Measurements from ENCODE around the gene PHTF1.
"Not testable (repeated sequence)": the region's sequence is repeated elsewhere in the genome, so short reads cannot be mapped to it uniquely, and the experiment has no call there.

Gene PHTF1

GRCh38 chr1:113763661-113764060, 4.4 kb upstream of the PHTF1 start:
- no peak for DNase-seq (ENCODE audit: low read depth)
- no peak overlapping the region for H3K4me3 ChIP-seq (ENCODE audit: low read depth, low read length)
- no peak for TF ChIP-seq CTCF (IDR thresholded peaks at IDR 0.05; ENCODE audit: insufficient read depth, low read depth, low read length, missing control alignments)

GRCh38 chr1:113761937-113762336, 2.7 kb upstream of the PHTF1 start:
- no peak overlapping the region for H3K4me3 ChIP-seq (ENCODE audit: low read depth, low read length)
- DNase-seq (ENCODE audit: low read depth) = no peak
- no peak for TF ChIP-seq CTCF (IDR thresholded peaks at IDR 0.05; ENCODE audit: insufficient read depth, low read depth, low read length, missing control alignments)

- DNase-seq (ENCODE audit: low read depth) = peak; percentile 9
- no peak for TF ChIP-seq CTCF (IDR thresholded peaks at IDR 0.05; ENCODE audit: insufficient read depth, low read depth, low read length, missing control alignments)
- peak overlapping the region; percentile 84 for H3K4me3 ChIP-seq (ENCODE audit: low read depth, low read length)
Measured at GRCh38 chr1:113760102-113761080, 1.1 kb upstream of the PHTF1 start.

- DNase-seq (ENCODE audit: low read depth) = peak; percentile 82
- peak overlapping the region; percentile 84 for H3K4me3 ChIP-seq (ENCODE audit: low read depth, low read length)
- no peak for TF ChIP-seq CTCF (IDR thresholded peaks at IDR 0.05; ENCODE audit: insufficient read depth, low read depth, low read length, missing control alignments)
Measured at GRCh38 chr1:113758631-113759332, 504 bp downstream of the PHTF1 start.

- no peak overlapping the region for H3K4me3 ChIP-seq (ENCODE audit: low read depth, low read length)
- TF ChIP-seq CTCF (IDR thresholded peaks at IDR 0.05; ENCODE audit: insufficient read depth, low read depth, low read length, missing control alignments) = no peak
- no peak for DNase-seq (ENCODE audit: low read depth)
Measured at GRCh38 chr1:113756461-113756860, 2.8 kb downstream of the PHTF1 start.

- peak; percentile 10 for DNase-seq (ENCODE audit: low read depth)
- not testable (repeated sequence) for H3K4me3 ChIP-seq (ENCODE audit: low read depth, low read length)
Measured at GRCh38 chr1:113753333-113753732, 6.0 kb downstream of the PHTF1 start.

- no peak for TF ChIP-seq CTCF (IDR thresholded peaks at IDR 0.05; ENCODE audit: insufficient read depth, low read depth, low read length, missing control alignments)
- no peak overlapping the region for H3K4me3 ChIP-seq (ENCODE audit: low read depth, low read length)
- DNase-seq (ENCODE audit: low read depth) = no peak
Measured at GRCh38 chr1:113751516-113751915, 7.8 kb downstream of the PHTF1 start.
